HG02981 (cell line): ENCODE measurements around the gene ZCCHC24.

Experiments
- ATAC-seq: cut with Tn5 transposase; IDR thresholded peaks from one replicate; pipeline ENCODE4 v1.9.1; 2021; ENCODE audit warnings: mild to moderate bottlenecking, moderate library complexity; ENCODE audit not compliant: unreplicated experiment

Gene ZCCHC24

DNA sequence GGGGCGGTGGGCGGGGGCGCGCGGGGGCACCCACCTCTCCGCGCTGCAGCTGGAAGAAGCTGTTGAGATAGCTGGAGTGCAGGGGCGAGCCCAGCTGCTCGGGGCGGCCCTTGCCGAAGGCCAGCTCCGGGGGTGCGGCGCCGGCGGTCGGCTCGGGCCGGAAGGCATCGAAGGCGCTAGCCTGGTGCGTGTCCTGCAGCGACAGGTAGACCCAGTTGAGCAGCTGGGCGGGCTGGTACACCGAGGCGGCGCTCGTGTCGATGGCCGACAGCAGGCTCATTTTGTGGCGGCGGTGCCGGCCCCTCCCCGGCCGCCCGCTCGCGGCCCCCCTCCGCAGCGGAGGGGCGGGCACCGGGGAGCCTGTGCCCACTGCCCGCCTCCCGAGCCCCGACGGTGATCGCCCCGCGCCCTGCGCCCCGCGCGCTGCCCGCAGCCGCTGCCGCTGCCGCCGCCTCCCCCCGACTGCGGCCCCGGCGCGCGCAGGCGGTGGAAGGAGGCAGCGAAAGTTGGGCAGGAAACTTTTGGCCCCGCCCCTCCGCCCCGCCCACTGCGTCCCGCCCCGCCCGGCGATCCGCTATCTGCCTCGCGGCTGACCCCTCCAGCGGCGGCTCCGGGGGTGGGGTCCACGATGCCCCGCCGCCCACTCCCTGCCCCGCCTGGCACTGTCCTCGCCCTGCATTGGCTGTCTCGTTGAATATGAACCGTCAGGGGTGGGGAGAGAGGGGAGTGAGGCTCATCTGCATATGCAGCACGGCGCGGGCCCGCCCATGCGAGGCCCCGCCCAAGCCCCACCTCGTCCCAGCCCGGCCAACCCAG lies at the start of gene ZCCHC24:
Gene ZCCHC24, minus strand, starts transcription at position 464 of the 816 bp plus-strand sequence. Its CDS starts 184 bp downstream, at position 280.
- ATAC-seq, result peak; percentile 93

GRCh38 chr10:79493806-79494205 lies 48.4 kb upstream of the ZCCHC24 start:
- ATAC-seq, result no peak

DNA sequence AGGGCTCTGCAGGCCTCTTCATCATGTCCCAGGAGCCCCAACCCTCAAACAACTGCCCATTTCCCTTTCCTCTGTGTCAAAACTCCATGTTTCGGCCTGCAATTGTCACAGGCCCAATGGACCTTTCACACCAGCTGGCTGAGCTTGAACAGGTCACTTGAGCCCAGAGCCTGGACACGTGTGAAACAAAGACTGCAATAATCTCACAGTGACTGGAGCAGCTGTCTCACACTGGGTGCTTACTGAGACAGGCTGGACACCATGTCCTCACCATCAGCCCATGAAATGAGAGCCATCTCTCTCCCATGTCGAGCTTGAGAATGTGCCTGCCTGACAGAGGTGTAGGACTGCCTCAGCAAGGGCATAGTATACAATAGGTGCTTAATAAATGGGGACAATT lies 47.4 kb upstream of the ZCCHC24 start:
- no peak for ATAC-seq

DNA sequence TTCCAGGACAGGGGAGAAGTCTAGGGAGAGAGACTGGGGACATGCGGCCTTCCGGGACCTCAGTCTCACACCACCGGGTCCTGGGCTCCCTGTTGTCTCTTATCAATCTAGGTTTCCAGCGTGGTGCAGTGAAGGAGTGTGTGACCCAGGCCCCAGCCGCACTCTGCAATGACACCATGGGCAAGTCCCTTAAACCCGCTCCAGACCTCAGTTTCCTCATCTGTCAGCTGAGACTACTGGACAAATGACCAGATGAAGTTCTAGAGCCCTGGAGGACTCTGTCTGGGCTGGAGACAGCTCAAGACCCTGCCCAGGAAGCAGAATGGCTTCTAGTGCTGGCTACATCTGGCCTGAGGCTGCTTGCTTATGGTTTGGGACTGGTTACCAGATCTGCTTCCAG lies 46.8 kb upstream of the ZCCHC24 start:
- ATAC-seq, result no peak

DNA sequence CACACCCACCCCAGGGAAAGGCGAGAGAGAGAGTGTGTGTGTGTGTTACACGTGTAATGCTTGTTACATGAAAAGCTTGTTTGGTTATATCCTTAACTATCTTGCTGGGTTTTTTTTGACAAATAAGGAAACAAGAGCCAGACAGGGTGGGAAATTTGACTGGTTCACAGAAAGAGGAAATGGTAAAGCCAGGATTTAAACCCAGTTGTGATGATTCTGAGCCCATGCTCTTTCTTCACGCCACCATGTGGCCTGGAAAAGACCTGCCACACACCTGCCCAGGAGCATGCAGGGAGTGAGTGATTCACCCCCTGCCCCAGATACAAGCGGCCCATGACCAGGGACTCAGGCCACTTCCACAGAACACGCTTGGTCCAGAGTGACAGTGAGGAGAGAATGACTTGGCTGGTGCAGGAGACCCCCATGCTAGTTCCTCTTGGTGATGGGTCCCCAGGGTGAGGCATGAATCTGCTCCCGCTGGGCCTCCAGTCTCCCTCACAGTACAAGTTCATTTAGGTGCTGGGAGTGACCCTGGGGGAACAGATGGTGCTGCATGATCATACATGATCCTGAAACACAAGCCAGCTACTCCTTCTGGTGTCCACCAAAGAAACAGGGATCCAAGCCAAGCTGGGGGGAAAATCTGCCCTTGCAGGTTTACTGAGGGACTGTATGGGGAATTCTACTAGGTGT lies 45.9 kb upstream of the ZCCHC24 start:
- ATAC-seq, result no peak

DNA sequence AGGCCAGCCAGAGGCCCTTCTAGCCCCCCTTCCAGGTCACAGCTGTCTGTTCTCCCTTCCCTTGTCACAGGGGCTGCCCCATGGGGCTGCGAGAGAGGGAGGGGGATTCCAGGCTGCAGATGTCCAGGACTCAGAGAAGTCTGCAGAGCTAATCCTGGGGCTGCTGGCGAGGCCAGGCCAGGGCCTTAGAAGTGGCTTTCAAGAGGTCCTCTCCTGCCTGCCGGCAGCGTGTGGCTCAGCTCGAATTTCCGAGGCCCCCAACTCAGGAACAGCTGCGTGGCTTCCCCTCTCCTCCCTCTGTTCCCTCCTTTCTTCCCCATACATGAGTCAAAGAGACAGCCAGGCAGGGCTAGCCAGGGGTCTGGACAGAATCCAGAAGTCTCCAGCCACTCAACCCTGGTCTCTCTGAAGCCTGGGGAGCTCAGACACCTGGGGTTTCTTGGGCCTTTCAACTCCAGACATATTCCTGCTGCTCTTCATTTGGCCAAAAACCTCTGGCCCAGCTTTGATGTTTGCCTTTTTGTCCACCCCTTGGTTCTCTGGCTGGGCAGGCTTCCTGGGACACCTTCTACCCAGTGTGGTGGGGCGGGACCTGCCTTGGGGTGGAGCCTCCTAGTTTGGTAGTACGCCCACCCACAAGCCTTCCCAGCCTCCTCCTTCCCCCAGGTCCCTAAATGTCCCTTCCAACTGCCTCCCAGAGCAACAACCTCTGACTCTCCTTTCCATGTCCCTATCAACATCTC lies 45.1 kb upstream of the ZCCHC24 start:
- ATAC-seq, result no peak

DNA sequence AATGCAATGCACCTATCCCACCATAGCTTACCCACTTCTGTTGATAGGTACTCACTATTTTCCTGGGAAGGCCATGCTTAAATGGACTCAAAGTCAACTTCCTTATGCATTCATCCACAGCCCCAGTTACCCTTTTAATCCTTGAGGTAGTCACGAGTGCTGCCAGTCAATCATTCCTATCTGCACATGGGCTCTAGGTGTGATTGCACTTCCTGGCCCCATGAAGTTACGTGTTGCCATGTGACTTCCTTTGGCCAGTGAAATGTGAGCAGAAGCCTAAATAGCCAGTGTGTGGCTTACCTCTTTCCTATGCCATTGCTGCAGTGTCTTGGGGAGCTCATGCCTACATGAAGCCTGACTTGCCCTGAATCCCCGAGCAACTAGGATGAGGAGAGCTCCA lies 43.4 kb upstream of the ZCCHC24 start:
- no peak for ATAC-seq

DNA sequence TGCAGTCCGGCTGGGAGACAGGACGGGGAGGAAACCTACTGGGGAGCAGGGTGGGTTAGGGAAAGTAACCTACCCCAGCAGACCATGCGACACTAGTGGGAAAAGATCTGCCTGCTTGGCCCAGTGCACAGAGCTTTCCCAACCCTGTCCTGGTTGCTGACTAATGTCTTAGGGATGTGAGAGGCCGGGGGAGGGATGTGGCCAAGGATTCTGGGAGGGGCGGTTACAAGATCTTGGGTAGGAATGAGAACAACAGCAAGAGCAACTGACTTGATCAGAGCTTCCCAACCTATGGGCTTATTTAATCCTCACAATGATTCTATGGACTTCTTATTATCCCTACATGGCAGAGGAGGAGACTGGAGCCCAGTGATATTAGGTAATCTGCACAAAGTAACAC lies 42.9 kb upstream of the ZCCHC24 start:
- no peak for ATAC-seq

- peak; percentile 78 for ATAC-seq
Observed at GRCh38 chr10:79487296-79488194, 42.1 kb upstream of the ZCCHC24 start.

DNA sequence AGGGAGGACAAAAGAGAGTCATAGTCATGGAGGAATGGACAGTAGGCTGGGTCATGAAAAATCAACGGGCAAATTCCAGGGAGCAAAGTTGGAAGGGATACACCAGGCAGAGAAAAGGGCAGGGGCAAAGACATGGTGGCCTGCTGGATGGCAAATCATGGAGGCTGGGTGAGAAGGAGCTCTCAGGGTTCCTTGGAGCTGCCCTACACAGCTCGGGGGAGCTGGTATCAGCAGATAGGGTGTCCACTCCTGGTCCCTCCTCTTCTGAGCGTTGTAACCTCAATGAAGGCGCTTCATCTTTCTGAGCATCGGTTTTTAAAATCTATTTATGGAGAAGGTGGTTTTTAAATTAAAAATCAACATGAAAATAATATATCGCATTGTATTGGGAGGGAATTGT lies 39.1 kb upstream of the ZCCHC24 start:
- ATAC-seq, result no peak

DNA sequence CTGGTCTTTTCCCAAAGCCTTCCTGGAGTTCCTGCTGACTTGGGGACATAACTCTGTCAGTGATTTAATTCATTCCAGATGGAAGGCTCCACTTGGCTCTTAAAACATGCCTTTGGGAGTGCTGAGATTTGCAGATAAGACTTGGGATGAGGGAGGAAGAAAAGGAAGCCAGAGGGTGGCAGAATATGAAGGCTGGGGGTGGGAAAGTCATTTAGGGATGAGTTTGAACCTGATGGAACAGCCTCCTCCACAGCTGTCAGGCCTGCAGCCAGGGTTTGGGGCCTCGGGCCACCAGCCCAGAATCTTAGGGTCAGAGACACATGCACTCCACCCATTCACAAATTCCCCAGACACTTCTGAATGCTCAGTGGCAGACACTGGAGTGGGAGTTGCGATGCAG lies 38.5 kb upstream of the ZCCHC24 start:
- no peak for ATAC-seq

DNA sequence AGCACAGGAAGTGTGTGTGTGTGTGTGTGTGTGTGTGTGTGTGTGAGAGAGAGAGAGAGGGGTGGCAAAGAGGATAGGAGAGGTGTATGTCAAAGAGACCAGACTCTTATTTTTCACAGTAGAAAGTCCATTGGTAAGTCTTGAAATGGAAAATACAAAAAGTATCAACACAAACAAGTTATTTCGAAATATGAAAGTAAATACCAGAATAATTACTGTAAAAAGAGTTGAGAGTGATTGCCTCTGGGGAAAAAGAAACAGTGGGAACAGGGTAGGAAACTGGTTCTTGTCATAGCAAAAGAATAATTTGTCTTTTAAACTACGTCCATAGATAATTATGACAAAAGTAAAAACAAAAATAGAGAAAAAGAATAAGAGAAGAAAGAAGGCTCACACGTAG lies 37.9 kb upstream of the ZCCHC24 start:
- ATAC-seq, result no peak

DNA sequence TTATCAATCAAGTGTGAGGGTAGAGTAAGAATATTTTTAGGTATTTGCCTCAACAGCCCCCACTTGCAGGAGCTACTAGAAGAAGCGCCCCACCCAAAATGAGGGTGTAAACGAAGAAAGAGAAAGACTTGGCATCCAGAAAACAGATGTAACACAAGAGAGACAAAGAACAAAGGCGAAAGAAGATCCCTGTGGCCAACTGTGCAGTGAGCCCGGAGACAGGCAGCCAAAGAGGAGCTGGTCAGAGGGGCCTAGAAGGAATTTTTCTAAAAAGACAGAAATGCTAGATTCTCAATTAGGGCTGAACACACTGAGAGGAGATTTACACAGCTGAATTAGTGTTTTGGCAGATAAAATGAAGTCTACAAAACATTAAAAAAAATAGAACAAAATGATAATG lies 37.3 kb upstream of the ZCCHC24 start:
- no peak for ATAC-seq

GRCh38 chr10:79482304-79482703 lies 36.9 kb upstream of the ZCCHC24 start:
- ATAC-seq, result no peak

GRCh38 chr10:79479283-79479909 lies 34.0 kb upstream of the ZCCHC24 start:
- ATAC-seq, result no peak

GRCh38 chr10:79477456-79477855 lies 32.0 kb upstream of the ZCCHC24 start:
- ATAC-seq, result no peak

DNA sequence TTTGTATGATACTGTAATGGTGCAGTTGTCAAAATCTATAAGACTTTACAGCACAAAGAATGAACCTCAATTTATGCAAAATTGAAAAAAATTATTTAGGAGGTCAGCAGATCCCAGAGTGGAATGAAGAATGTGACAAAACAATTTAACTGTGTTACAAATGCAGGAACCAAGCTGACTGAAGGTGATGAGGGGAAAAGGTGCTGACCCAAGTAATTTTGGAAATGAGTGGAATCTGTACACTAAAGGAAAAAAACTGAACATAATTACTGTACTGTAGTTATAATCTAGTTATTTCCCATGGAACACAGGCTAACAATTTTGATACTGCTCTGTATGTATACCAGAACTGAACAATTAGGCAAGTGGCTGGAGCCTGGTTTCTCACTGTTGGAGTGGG lies 31.2 kb upstream of the ZCCHC24 start:
- no peak for ATAC-seq

GRCh38 chr10:79475877-79476276 lies 30.5 kb upstream of the ZCCHC24 start:
- no peak for ATAC-seq

- ATAC-seq, result no peak
Observed at GRCh38 chr10:79475119-79475653, 29.8 kb upstream of the ZCCHC24 start.

GRCh38 chr10:79473496-79474095 lies 28.2 kb upstream of the ZCCHC24 start:
- no peak for ATAC-seq
